Measurements from ENCODE around the gene MAML2. TPM values are rescaled to one million over a fixed set of nuclear protein-coding genes. Genes with fewer than 3 reads are reported as not detected.
A peak's percentile ranks its signal among the peaks of the same experiment; 100 is the strongest.

MAML2 gene
- total RNA-seq, 1 donor from 2014 or later, result 1.3 TPM

DNA sequence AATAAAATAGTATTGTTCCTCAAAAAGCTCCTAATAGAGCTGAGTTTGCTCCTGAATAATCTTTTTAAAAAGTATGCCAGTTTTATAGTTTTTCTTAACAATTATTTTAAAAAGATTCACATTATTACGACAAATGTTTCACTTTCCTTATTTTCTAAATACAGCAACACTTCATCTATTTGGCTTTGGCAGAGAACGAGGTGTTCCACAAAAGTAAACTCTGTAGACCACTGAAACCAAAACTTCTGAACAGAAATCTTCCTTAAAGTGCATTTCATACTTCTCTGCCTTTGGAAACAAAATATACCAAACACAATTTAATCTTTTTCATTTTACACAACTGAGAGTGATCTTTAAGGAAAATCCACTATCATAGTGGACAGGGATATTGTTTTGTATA is 285.5 kb downstream of the MAML2 start:
- no peak for FAIRE-seq
- no peak overlapping the region for H3K4me3 ChIP-seq (ENCODE audit: low read depth, low read length)
- no peak for DNase-seq (ENCODE audit: low read depth)
- no peaks in the 10 kb centered on the region for H3K27me3 ChIP-seq (ENCODE audit: control insufficient read depth, insufficient read depth, low read length)
- no peaks in the 10 kb centered on the region for H3K36me3 ChIP-seq (ENCODE audit: control insufficient read depth, insufficient read depth, low read length)
- TF ChIP-seq, protein P1, sequence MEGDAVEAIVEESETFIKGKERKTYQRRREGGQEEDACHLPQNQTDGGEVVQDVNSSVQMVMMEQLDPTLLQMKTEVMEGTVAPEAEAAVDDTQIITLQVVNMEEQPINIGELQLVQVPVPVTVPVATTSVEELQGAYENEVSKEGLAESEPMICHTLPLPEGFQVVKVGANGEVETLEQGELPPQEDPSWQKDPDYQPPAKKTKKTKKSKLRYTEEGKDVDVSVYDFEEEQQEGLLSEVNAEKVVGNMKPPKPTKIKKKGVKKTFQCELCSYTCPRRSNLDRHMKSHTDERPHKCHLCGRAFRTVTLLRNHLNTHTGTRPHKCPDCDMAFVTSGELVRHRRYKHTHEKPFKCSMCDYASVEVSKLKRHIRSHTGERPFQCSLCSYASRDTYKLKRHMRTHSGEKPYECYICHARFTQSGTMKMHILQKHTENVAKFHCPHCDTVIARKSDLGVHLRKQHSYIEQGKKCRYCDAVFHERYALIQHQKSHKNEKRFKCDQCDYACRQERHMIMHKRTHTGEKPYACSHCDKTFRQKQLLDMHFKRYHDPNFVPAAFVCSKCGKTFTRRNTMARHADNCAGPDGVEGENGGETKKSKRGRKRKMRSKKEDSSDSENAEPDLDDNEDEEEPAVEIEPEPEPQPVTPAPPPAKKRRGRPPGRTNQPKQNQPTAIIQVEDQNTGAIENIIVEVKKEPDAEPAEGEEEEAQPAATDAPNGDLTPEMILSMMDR (IDR thresholded peaks at IDR 0.05; ENCODE audit: insufficient read depth, low read length, severe bottlenecking), result no peak

DNA sequence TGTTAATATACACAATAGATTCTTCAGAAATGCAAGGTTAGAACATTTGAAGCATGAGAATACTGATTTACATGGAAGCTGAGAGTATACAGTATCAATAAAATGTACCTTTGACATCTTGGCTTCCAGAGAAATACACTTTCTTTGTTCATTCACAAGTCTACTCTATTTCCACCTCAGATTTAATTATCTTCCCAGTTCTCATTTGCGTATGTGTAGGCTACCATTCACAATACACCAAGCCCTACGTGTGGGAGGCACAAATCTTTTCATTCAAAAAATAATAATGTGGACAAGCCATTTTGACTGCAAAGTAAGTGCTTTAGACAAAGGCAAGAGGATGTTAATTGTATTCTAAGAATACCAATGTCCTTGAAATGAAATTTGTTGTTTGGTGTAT is 286.4 kb downstream of the MAML2 start:
- Histone ChIP-seq H3K4me3 (ENCODE audit: low read depth, low read length) (no peak overlapping the region), H3K27me3 (ENCODE audit: control insufficient read depth, insufficient read depth, low read length) (no peaks in the 10 kb centered on the region), H3K36me3 (ENCODE audit: control insufficient read depth, insufficient read depth, low read length) (no peaks in the 10 kb centered on the region)
- no peak for DNase-seq (ENCODE audit: low read depth)
- no peak for FAIRE-seq
- TF ChIP-seq, protein P1 (IDR thresholded peaks at IDR 0.05; ENCODE audit: insufficient read depth, low read length, severe bottlenecking), result no peak

DNA sequence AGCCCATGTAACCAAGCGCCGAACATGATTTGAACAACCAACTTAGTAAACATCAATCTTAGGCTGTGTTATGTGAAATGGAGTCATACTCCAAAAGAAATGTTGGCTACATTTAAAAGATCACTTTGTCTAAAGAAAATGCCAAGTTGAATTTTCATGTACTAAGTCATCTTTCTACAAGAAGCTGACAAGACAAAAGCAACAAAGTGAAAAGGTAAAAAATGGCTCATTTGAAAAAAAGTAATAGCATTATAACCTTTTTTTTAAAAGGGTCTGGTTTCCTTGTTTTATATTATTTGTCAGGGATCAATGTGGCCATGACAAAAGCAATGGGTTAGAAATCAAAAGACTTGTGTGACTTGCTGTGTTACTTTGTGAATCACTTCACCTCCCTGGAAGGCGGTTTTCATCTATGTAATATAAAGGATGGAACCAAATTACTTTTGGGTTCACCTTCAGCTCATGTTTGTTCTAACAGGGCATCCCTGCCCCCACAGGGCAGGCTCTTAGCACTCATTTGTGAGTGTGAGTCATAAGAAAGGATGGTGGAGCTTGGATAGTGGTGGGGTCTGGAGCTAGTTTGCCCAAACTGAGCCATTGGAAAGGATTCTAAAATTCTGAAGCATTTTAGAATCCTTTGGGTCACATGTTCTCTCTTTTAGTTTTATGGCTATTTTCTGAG is 287.1 kb downstream of the MAML2 start:
- H3K27me3 ChIP-seq (ENCODE audit: control insufficient read depth, insufficient read depth, low read length), result no peaks in the 10 kb centered on the region
- H3K36me3 ChIP-seq (ENCODE audit: control insufficient read depth, insufficient read depth, low read length), result no peaks in the 10 kb centered on the region
- DNase-seq (ENCODE audit: low read depth), result peak; percentile 52
- no peak overlapping the region for H3K4me3 ChIP-seq (ENCODE audit: low read depth, low read length)
- no peak for FAIRE-seq
- TF ChIP-seq, protein P1 (IDR thresholded peaks at IDR 0.05; ENCODE audit: insufficient read depth, low read length, severe bottlenecking), result no peak

DNA sequence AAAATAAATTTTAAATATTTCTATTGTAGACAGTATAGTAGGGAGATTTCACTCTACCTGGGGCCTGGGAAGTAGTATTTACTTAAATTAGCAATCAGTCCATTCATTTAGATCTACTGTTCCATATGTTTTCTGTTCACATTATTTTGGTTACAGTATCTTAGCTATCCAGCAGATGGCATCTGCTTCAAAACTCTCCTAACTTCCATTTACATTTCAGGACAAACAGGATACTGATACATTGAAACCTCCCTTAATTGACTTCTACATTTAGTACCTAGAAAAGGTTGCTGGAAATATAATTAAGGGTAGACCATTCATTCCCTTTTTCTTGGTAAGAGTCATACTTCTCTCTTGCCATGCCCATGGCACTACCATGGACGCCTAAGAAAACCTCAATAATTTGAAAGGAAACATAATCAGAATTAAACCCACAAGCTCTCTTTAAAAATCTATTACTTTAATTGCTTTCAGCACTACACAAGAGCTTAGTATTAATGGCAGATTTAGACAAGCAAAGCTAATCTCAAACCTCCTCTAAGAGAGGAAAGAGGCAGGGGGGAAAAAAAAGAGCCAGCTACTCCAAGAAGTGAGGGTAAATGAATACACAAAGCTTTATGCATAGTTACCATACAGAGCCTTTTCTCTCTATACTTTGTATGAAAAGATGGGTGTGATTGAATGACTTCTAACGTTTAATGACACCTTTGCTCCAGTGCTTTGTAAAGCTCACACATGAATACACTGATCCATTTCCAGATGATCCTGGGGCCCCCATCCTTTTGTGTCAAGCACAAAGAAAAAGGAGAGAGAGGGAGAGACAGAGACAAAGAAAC is 287.9 kb downstream of the MAML2 start:
- DNase-seq (ENCODE audit: low read depth) (peak; percentile 63), FAIRE-seq (no peak)
- TF ChIP-seq, protein P1 (IDR thresholded peaks at IDR 0.05; ENCODE audit: insufficient read depth, low read length, severe bottlenecking), result peak; percentile 41
- Histone ChIP-seq H3K36me3 (ENCODE audit: control insufficient read depth, insufficient read depth, low read length) (no peaks in the 10 kb centered on the region), H3K4me3 (ENCODE audit: low read depth, low read length) (no peak overlapping the region), H3K27me3 (ENCODE audit: control insufficient read depth, insufficient read depth, low read length) (no peaks in the 10 kb centered on the region)

DNA sequence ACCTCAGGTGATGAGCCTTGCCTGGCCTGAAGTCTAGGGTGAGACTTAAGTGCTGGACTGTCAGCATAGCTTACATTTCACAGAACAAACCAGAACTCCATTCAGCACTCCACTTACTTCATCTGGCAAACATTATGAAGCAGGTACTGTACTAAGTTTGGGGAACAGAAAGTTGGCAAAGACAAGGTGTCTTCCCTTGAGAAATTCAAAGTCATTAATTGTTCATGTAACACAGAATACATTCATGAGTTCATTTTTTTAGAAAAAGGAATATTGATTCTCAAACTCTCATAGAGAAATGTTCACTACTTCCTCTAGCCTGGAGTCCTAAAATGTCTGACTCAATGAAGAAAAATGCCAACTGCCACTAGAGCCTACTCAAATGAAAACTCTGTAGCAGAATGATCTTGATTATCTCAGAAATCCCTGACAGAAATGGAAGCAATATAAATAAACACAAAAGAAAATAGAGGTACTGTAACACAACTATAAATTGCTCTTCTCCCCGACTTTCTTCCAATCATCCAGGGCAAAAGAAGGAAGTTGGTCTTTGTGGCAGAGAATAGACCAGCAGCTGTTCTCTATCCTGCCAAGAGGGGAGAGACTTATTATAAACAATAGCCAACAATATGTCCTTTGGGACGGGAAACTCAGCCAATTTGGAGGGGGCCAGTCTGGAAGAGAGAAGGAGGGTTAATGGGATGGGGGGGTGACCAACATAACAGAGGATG is 289.9 kb downstream of the MAML2 start:
- H3K4me3 ChIP-seq (ENCODE audit: low read depth, low read length), result no peak overlapping the region
- DNase-seq (ENCODE audit: low read depth), result peak; percentile 27
- no peaks in the 10 kb centered on the region for H3K36me3 ChIP-seq (ENCODE audit: control insufficient read depth, insufficient read depth, low read length)
- TF ChIP-seq, protein P1 (IDR thresholded peaks at IDR 0.05; ENCODE audit: insufficient read depth, low read length, severe bottlenecking), result no peak
- no peak for FAIRE-seq
- H3K27me3 ChIP-seq (ENCODE audit: control insufficient read depth, insufficient read depth, low read length), result no peaks in the 10 kb centered on the region
